Endothelial cell of umbilical vein (primary cell): ENCODE results near the gene RBMS1. TPM values are rescaled to one million over a fixed set of nuclear protein-coding genes. Genes with fewer than 3 reads are reported as not detected.

ENCODE experiments used
- BruUV-seq: library from RNA; stranded (reverse); fragments of 400-500 nt; replicated peaks from 2 replicates; lab custom pipeline; 2021; lab: Mats Ljungman, UMichigan
- CTCF ChIA-PET: fragments of 300-600, 350-600 bp; sonication (Branson Sonifier 250); formaldehyde crosslinking; loops from one replicate; lab custom pipeline; 2021; ENCODE audit warnings: antibody characterized with exemption, inconsistent platforms; lab: Charles Lee
- POLR2A ChIA-PET: fragments of 300-600, 350-600 bp; sonication (Branson Sonifier 250); formaldehyde crosslinking; loops from one replicate; lab custom pipeline; 2021; ENCODE audit warnings: antibody characterized with exemption, inconsistent platforms; lab: Charles Lee
- DNase-seq: peaks from one replicate; pipeline ENCODE4 v3.0.0-alpha.2; 2011; ENCODE audit warnings: low read depth, low spot score
- FAIRE-seq: peaks from 2 replicates; lab custom pipeline; 2011; peaks lifted over from hg19 to GRCh38; lab: Jason Lieb, UNC
- H2AFZ ChIP-seq: 2 replicates; pipeline ENCODE4 v1.6.0; 2012; ENCODE audit warnings: low read depth, low read length, control low read depth, inconsistent platforms
- H3K27ac ChIP-seq: 2 replicates; pipeline ENCODE4 v1.5.1; 2011; ENCODE audit warnings: low read depth, mild to moderate bottlenecking, control low read depth, low read length, moderate library complexity; ENCODE audit not compliant: insufficient read depth
- H3K27me3 ChIP-seq, 2 experiments: 2 replicates each; pipeline versions ENCODE4 v1.6.0 to v1.6.1; 2011; ENCODE audit warnings: low read length in 2 of 2, mixed read lengths in 1 of 2; ENCODE audit not compliant: control insufficient read depth in 2 of 2, insufficient read depth in 2 of 2
- H3K36me3 ChIP-seq, 2 experiments: 2 replicates in 1 of 2; 3 replicates in 1 of 2; pipeline ENCODE4 v1.5.1; 2011; ENCODE audit warnings: low read length in 2 of 2, mild to moderate bottlenecking in 1 of 2, moderate library complexity in 1 of 2; ENCODE audit not compliant: control insufficient read depth in 2 of 2, insufficient read depth in 2 of 2; ENCODE audit errors: extremely low read depth in 1 of 2
- H3K4me1 ChIP-seq: 3 replicates; pipeline ENCODE4 v1.5.1; 2011; ENCODE audit warnings: mild to moderate bottlenecking, low read length; ENCODE audit not compliant: control insufficient read depth, insufficient read depth; ENCODE audit errors: extremely low read depth
- H3K4me2 ChIP-seq: 2 replicates; pipeline ENCODE4 v1.6.1; 2011; ENCODE audit warnings: low read length, control low read depth, mixed read lengths; ENCODE audit not compliant: insufficient read depth
- H3K4me3 ChIP-seq, 3 experiments: fragments of 200-600 bp in 1 of 3; sonication (generic), shearing (Covaris generic) in 1 of 3; replicated peaks in 1 of 3; 2 replicates each; pipeline ENCODE4 v1.5.1; 2011 to 2016; ENCODE audit warnings: control low read depth in 3 of 3, low read length in 3 of 3, mild to moderate bottlenecking in 2 of 3, inconsistent platforms in 1 of 3, low read depth in 1 of 3, moderate library complexity in 1 of 3; ENCODE audit not compliant: insufficient read depth in 1 of 3
- H3K79me2 ChIP-seq: 2 replicates; pipeline ENCODE4 v1.6.0; 2012; ENCODE audit warnings: low read length, inconsistent platforms; ENCODE audit not compliant: control insufficient read depth, insufficient read depth
- H3K9ac ChIP-seq: replicated peaks from 2 replicates; pipeline ENCODE3; 2011; ENCODE audit warnings: low read length, control low read depth; ENCODE audit not compliant: insufficient read depth; ENCODE audit errors: extremely low read depth
- H3K9me1 ChIP-seq: replicated peaks from 3 replicates; pipeline ENCODE4 v1.6.0; 2011; ENCODE audit warnings: mild to moderate bottlenecking, low read length; ENCODE audit not compliant: control insufficient read depth, insufficient read depth; ENCODE audit errors: extremely low read depth
- H3K9me3 ChIP-seq: replicated peaks from 2 replicates; pipeline ENCODE4 v1.5.1; 2012; ENCODE audit warnings: low read length, inconsistent platforms; ENCODE audit not compliant: control insufficient read depth, insufficient read depth
- H4K20me1 ChIP-seq: replicated peaks from 2 replicates; pipeline ENCODE3; 2011; ENCODE audit warnings: mild to moderate bottlenecking, low read length; ENCODE audit not compliant: control insufficient read depth, insufficient read depth; ENCODE audit errors: extremely low read depth
- EZH2 ChIP-seq: IDR thresholded peaks from 2 replicates; pipeline ENCODE4 v1.6.1; 2012; ENCODE audit warnings: borderline replicate concordance, low read depth, mild to moderate bottlenecking, moderate library complexity, low read length, inconsistent platforms; ENCODE audit not compliant: severe bottlenecking
- FOS ChIP-seq: IDR thresholded peaks from 2 replicates; pipeline ENCODE4 v1.6.1; 2011; ENCODE audit warnings: mild to moderate bottlenecking, low read length, moderate library complexity, borderline replicate concordance; ENCODE audit not compliant: insufficient read depth
- GATA2 ChIP-seq: IDR thresholded peaks from 2 replicates; pipeline ENCODE4 v1.7.0; 2011; ENCODE audit warnings: low read depth, mild to moderate bottlenecking, moderate library complexity, mixed read lengths, low read length; ENCODE audit not compliant: insufficient read length, insufficient read depth
- JUN ChIP-seq: IDR thresholded peaks from 2 replicates; pipeline ENCODE4 v1.6.1; 2011; ENCODE audit warnings: borderline replicate concordance, low read depth; ENCODE audit not compliant: insufficient read length, insufficient read depth
- MYC ChIP-seq: IDR thresholded peaks from one replicate; pipeline ENCODE4 v1.6.1; 2011; ENCODE audit warnings: mild to moderate bottlenecking, low read depth, low read length
- POLR2A ChIP-seq: IDR thresholded peaks from 2 replicates; pipeline ENCODE4 v1.6.1; 2012; ENCODE audit warnings: low read depth, mild to moderate bottlenecking, control low read depth, low read length
- POLR2AphosphoS5 ChIP-seq: IDR thresholded peaks from 2 replicates; pipeline ENCODE4 v1.6.1; 2012; ENCODE audit warnings: low read depth, mild to moderate bottlenecking, control low read depth, low read length, moderate library complexity; ENCODE audit not compliant: insufficient read depth
- dilution Hi-C: fragments of 300-500 bp; cut with MboI; formaldehyde crosslinking; loops from one replicate; pipeline ENCODE4 v1.15.0; 2019; ENCODE audit warnings: low sequenced_read_pairs; ENCODE audit not compliant: extremely low pct_ligation_motif_present
- intact Hi-C: fragments of 100-400 bp; cut with micrococcal nuclease; formaldehyde crosslinking; loops from one replicate; pipeline ENCODE4 v1.10.0; 2022
- polyA plus RNA-seq, 4 experiments: library from polyadenylated mRNA; depleted of rRNA in 3 of 4; stranded (reverse) in 3 of 4; unstranded in 1 of 4; fragments of >200 nt; gene quantifications; 2 replicates each; pipeline versions ENCODE4 v1.2.1 to v1.2.3, GENCODE V29; 2011 to 2012; ENCODE audit warnings: missing spikeins in 1 of 4
- total RNA-seq: library from RNA; stranded (reverse); gene quantifications from 2 replicates; pipeline ENCODE4 v1.2.3, GENCODE V29; 2021
- TF ChIP-seq, protein P1 (sequence below): IDR thresholded peaks from 2 replicates; pipeline ENCODE4 v1.6.1; 2011; ENCODE audit not compliant: insufficient read depth, insufficient read length

RBMS1 gene
- total and polyA plus RNA-seq, 2 donors (not counting 3 experiments of a cell fraction or from before 2014, with no cell fraction given): 60.0 to 93.3 TPM

DNA sequence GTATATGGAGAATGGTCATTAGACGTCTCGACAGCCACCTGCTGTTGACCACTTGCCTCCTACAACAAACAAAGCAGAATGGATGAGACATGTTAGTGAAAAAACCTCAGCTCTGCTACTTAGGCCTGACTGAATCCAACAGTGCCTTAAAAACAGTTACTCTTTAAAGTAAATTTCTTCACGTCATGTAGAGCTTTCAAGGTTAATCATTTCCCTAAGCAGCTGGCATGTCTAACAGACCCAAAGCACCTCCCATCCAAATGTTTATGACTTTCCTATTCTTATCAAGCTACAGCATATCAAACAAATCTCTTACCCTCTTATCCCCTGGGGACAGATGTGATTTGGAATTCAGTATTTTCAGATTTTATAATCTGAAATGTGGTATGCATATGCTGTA lies 218.0 kb downstream of the RBMS1 start:
- no peak overlapping the region for H3K27ac ChIP-seq
- no peak for FAIRE-seq
- no peaks in the 10 kb centered on the region for H4K20me1 ChIP-seq
- no peak overlapping the region for H3K4me2 ChIP-seq
- ChIA-PET CTCF (interaction anchor here (0.9 to 5.6 kb wide), 2 partner anchors 15 to 65 kb away, joined by 3 to 40 read pairs; no protein-coding TSS in a partner anchor), POLR2A (no interaction called here)
- dilution Hi-C loops (no loop called here), intact Hi-C loops (loop anchor here (5.0 to 10.0 kb wide), 4 partner anchors 132 to 799 kb away; partner anchors contain the start of gene RBMS1)
- no peaks in the 10 kb centered on the region for H3K9me1 ChIP-seq
- H3K79me2 ChIP-seq: no peaks in the 10 kb centered on the region
- TF ChIP-seq POLR2A: no peak
- no peak for TF ChIP-seq EZH2
- no peak for TF ChIP-seq POLR2AphosphoS5
- no peak for TF ChIP-seq MYC
- no peak for TF ChIP-seq GATA2
- TF ChIP-seq JUN: no peak
- TF ChIP-seq FOS: no peak
- TF ChIP-seq, protein P1, sequence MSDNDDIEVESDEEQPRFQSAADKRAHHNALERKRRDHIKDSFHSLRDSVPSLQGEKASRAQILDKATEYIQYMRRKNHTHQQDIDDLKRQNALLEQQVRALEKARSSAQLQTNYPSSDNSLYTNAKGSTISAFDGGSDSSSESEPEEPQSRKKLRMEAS: no peak
- H3K4me3 ChIP-seq: no peak overlapping the region
- no peak overlapping the region for H2AFZ ChIP-seq
- H3K9me3 ChIP-seq: no peaks in the 10 kb centered on the region
- H3K9ac ChIP-seq: no peak overlapping the region
- no peaks in the 10 kb centered on the region for H3K27me3 ChIP-seq
- H3K4me1 ChIP-seq: peaks cover 35% of the 10 kb centered on the region
- DNase-seq: no peak
- peaks cover 10 to 28% of the 10 kb centered on the region in 2 experiments for H3K36me3 ChIP-seq
- BruUV-seq: no TSS peak
